NCI-H345 (cell line): ENCODE measurements around the gene MAOA.

Experiments
- DNase-seq: peaks from one replicate; lab custom pipeline; 2025; lab: John Stamatoyannopoulos, UW

MAOA gene

DNA sequence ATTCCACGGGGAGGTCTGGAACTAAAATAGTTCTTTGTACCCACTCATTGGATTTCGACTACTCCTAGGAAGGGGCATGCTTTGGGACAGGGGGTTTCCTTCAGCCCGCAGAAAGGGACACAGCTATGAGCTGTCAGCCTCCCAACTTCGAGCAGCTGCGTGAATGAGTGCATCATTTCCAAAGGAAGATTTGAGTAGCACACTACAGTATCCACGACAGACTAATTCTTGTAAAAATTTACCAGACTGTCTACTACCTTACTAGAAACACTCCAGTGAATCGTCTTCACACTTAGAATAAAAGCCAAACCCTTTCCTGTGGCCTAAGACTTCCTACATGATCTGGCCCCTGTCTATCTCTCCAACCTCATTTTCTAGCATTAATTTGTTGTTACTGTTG is 101.9 kb downstream of the MAOA start:
- no peak for DNase-seq

DNA sequence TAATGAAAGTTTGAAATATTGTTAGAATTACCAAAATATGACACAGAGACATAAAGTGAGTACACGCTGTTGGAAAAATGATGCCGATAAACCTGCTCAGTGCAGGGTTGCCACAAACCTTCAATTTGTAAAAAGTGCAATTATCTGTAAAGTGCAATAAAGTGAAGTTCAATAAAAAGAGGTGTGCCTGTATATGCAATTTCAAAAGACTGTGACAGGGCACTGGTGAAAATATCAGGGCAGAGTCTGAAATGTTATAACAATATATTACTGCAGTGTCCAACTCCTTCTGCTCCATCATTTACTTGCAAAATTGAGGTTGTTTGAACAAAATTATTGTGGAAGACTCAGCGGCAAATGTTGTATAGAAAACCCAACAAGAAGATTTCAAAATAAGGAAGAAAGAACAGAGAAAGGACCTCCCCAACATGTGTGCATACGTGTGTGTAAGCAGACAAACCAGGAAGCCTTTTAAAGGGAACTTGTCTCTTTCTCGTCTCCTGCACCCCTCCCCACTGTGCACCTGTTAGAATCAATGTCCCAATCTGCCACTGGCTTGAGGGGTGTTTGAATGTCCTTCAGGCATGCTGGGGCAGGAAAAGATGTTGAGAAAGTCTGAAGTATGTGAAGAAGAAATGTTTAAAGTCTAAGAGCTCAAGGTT is 130.0 kb downstream of the MAOA start:
- no peak for DNase-seq
